H9 (cell line): Measurements from ENCODE around the gene PRTN3. TPM values are rescaled to one million over a fixed set of nuclear protein-coding genes. Genes with fewer than 3 reads are reported as not detected.
A peak's percentile ranks its signal among the peaks of the same experiment; 100 is the strongest.

Experiments used
- DNase-seq: peaks from one replicate; pipeline ENCODE4 v3.0.0-alpha.2; 2017
- H2AFZ ChIP-seq: one replicate; pipeline ENCODE4 v1.6.1; 2013; ENCODE audit warnings: mild to moderate bottlenecking, low read length, control low read depth, moderate library complexity
- H2AK5ac ChIP-seq: 2 replicates; pipeline ENCODE4 v1.6.1; 2013; ENCODE audit warnings: low read length, control low read depth, mixed read lengths; ENCODE audit not compliant: insufficient read length
- H2BK120ac ChIP-seq: one replicate; pipeline ENCODE4 v1.6.1; 2013; ENCODE audit warnings: low read depth, mild to moderate bottlenecking, low read length, control low read depth, inconsistent platforms; ENCODE audit not compliant: poor library complexity, severe bottlenecking
- H2BK12ac ChIP-seq: 2 replicates; pipeline ENCODE4 v1.6.1; 2013; ENCODE audit warnings: low read length, control low read depth, mixed read lengths, low read depth; ENCODE audit not compliant: insufficient read length
- H2BK15ac ChIP-seq: 2 replicates; pipeline ENCODE4 v1.6.1; 2013; ENCODE audit warnings: low read depth, low read length, control low read depth
- H2BK20ac ChIP-seq: one replicate; pipeline ENCODE4 v1.6.1; 2013; ENCODE audit warnings: low read depth, mild to moderate bottlenecking, low read length, control low read depth, inconsistent platforms; ENCODE audit not compliant: poor library complexity, severe bottlenecking
- H2BK5ac ChIP-seq: 2 replicates; pipeline ENCODE4 v1.6.1; 2013; ENCODE audit warnings: low read length, control low read depth, mixed read lengths; ENCODE audit not compliant: insufficient read length
- H3K14ac ChIP-seq: 2 replicates; pipeline ENCODE4 v1.6.1; 2013; ENCODE audit warnings: low read length, control low read depth; ENCODE audit not compliant: insufficient read depth
- H3K18ac ChIP-seq: 2 replicates; pipeline ENCODE4 v1.6.1; 2013; ENCODE audit warnings: low read depth, mild to moderate bottlenecking, mixed read lengths, low read length, control low read depth; ENCODE audit not compliant: insufficient read length
- H3K23ac ChIP-seq: 2 replicates; pipeline ENCODE4 v1.6.1; 2013; ENCODE audit warnings: low read length, control low read depth, mixed read lengths, low read depth; ENCODE audit not compliant: insufficient read length
- H3K23me2 ChIP-seq: 2 replicates; pipeline ENCODE4 v1.6.1; 2013; ENCODE audit warnings: low read depth, mild to moderate bottlenecking, mixed read lengths, low read length, control low read depth; ENCODE audit not compliant: insufficient read length, poor library complexity, severe bottlenecking
- H3K27ac ChIP-seq: 2 replicates; pipeline ENCODE4 v1.5.1; 2013; ENCODE audit warnings: low read length, control low read depth, mixed read lengths, low read depth; ENCODE audit not compliant: insufficient read length
- H3K27me3 ChIP-seq: 2 replicates; pipeline ENCODE4 v1.6.1; 2013; ENCODE audit warnings: low read length, control low read depth, inconsistent platforms; ENCODE audit not compliant: insufficient read depth
- H3K4ac ChIP-seq: 2 replicates; pipeline ENCODE4 v1.6.1; 2013; ENCODE audit warnings: low read depth, mild to moderate bottlenecking, control low read depth, inconsistent platforms, low read length, moderate library complexity
- H3K4me1 ChIP-seq: 2 replicates; pipeline ENCODE4 v1.6.1; 2013; ENCODE audit warnings: low read length, control low read depth, inconsistent platforms; ENCODE audit not compliant: insufficient read depth
- H3K4me2 ChIP-seq: 2 replicates; pipeline ENCODE4 v1.6.1; 2013; ENCODE audit warnings: low read length, control low read depth, mixed read lengths; ENCODE audit not compliant: insufficient read length, insufficient read depth
- H3K56ac ChIP-seq: 2 replicates; pipeline ENCODE4 v1.6.1; 2013; ENCODE audit warnings: low read depth, mild to moderate bottlenecking, mixed read lengths, low read length, control low read depth; ENCODE audit not compliant: insufficient read length
- H3K79me1 ChIP-seq: 2 replicates; pipeline ENCODE4 v1.6.1; 2013; ENCODE audit warnings: low read depth, mild to moderate bottlenecking, moderate library complexity, low read length, control low read depth, inconsistent platforms; ENCODE audit not compliant: insufficient read depth, poor library complexity, severe bottlenecking
- H3K79me2 ChIP-seq: 2 replicates; pipeline ENCODE4 v1.6.1; 2013; ENCODE audit warnings: low read length, control low read depth, inconsistent platforms; ENCODE audit not compliant: insufficient read depth
- H3K9ac ChIP-seq: 2 replicates; pipeline ENCODE4 v1.6.1; 2013; ENCODE audit warnings: low read length, control low read depth, mixed read lengths; ENCODE audit not compliant: insufficient read length; ENCODE audit errors: extremely low read depth
- H3K9me3 ChIP-seq: one replicate; pipeline ENCODE4 v1.6.1; 2013; ENCODE audit warnings: low read depth, low read length, inconsistent platforms; ENCODE audit not compliant: control insufficient read depth
- H3T11ph ChIP-seq: one replicate; pipeline ENCODE4 v1.6.1; 2013; ENCODE audit warnings: mild to moderate bottlenecking, low read length, control low read depth, inconsistent platforms
- H4K20me1 ChIP-seq: one replicate; pipeline ENCODE4 v1.6.1; 2013; ENCODE audit not compliant: control insufficient read depth, insufficient read length, insufficient read depth
- H4K5ac ChIP-seq: 2 replicates; pipeline ENCODE4 v1.6.1; 2013; ENCODE audit warnings: low read depth, mild to moderate bottlenecking, mixed read lengths, low read length, control low read depth; ENCODE audit not compliant: insufficient read length
- H4K8ac ChIP-seq: replicated peaks from 2 replicates; pipeline ENCODE4 v1.6.1; 2013; ENCODE audit warnings: low read length, control low read depth, mixed read lengths, low read depth; ENCODE audit not compliant: insufficient read length
- H4K91ac ChIP-seq: 2 replicates; pipeline ENCODE4 v1.6.1; 2013; ENCODE audit warnings: low read depth, mild to moderate bottlenecking, moderate library complexity, mixed read lengths, low read length, control low read depth; ENCODE audit not compliant: insufficient read length
- H3K27ac Mint-ChIP-seq, 3 experiments: 2 replicates in 2 of 3; 3 replicates in 1 of 3; pipeline ENCODE4 v1.8.0; 2020 to 2021; ENCODE audit warnings: mixed read lengths in 3 of 3, mild to moderate bottlenecking in 1 of 3, moderate library complexity in 1 of 3
- H3K27me3 Mint-ChIP-seq: 2 replicates; pipeline ENCODE4 v1.8.0; 2021; ENCODE audit warnings: low read depth, mild to moderate bottlenecking, moderate library complexity, mixed read lengths
- H3K36me3 Mint-ChIP-seq, 3 experiments: 2 replicates in 2 of 3; 3 replicates in 1 of 3; pipeline ENCODE4 v1.8.0; 2020 to 2021; ENCODE audit warnings: low read depth in 3 of 3, mixed read lengths in 3 of 3; ENCODE audit not compliant: insufficient read depth in 1 of 3
- H3K4me1 Mint-ChIP-seq, 2 experiments: 2 replicates each; pipeline ENCODE4 v1.8.0; 2020; ENCODE audit warnings: mixed read lengths in 2 of 2
- H3K4me3 Mint-ChIP-seq, 2 experiments: 2 replicates in 1 of 2; 3 replicates in 1 of 2; pipeline ENCODE4 v1.8.0; 2020 to 2021; ENCODE audit warnings: mild to moderate bottlenecking in 2 of 2, mixed read lengths in 2 of 2, moderate library complexity in 1 of 2
- H3K9me3 Mint-ChIP-seq, 2 experiments: 2 replicates in 1 of 2; 3 replicates in 1 of 2; pipeline ENCODE4 v1.8.0; 2020; ENCODE audit warnings: mild to moderate bottlenecking in 2 of 2, mixed read lengths in 2 of 2, moderate library complexity in 1 of 2
- WGBS: extraction: QIAGEN DNeasy Blood & Tissue Kit; methylation state at CpG from one replicate; pipeline ENCODE4 v1.1.7; 2013; ENCODE audit warnings: missing lambda C conversion rate, low lambda C conversion rate, mixed read lengths; ENCODE audit not compliant: insufficient read length; ENCODE audit errors: extremely low coverage; 5-methylcytosine and 5-hydroxymethylcytosine counted together
- total RNA-seq: library from RNA; stranded (reverse); gene quantifications from 2 replicates; pipeline ENCODE4 v1.2.1, GENCODE V29; 2021
- TF ChIP-seq, protein P1 (sequence below): fragments of 200-600 bp; sonication (generic); conservative IDR thresholded peaks from 3 replicates; pipeline ENCODE4 v1.8.0; 2021; ENCODE audit warnings: antibody characterized with exemption, mild to moderate bottlenecking

The PRTN3 gene
- total RNA-seq, 1 experiment from 2014 or later, result 0.31 TPM

DNA sequence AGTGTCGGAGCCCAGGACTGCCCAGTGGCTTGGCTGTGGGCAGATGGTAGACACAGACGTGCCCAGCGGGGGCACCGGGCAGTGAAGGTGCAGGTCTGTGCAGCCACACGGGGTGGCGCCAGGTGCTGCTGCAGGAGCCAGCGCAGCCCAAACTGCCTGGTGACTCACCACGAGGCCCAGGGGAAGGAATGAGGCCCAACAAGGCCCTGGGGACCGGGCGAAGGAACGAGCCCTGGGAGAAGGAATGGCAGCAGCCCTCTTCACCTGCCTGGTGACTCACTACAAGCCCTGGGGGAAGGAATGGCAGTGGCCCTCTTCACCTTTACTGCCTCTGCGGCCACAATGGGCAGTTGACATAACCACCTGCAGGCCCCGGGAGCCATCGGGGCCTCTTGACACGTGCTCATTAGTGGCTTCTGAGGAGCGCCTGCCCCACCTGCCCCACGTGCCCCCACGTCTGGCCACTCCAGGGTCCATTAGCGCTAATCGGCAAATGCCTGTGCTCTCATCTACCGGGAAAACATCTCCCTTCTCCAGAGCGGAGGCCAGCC is 42.9 kb downstream of the PRTN3 start:
- H3K27ac Mint-ChIP-seq, result no peak overlapping the region
- Histone ChIP-seq H3K9ac (no peak overlapping the region), H2AFZ (no peak overlapping the region), H4K5ac (no peak overlapping the region), H3K79me1 (no peaks in the 10 kb centered on the region), H3K27me3 (no peaks in the 10 kb centered on the region), H2BK12ac (no peak overlapping the region), H3K23ac (no peak overlapping the region), H3K9me3 (no peaks in the 10 kb centered on the region), H3K4me2 (no peak overlapping the region), H3K56ac (no peak overlapping the region), H3K4me1 (no peaks in the 10 kb centered on the region), H4K20me1 (no peaks in the 10 kb centered on the region), H3K4ac (no peak overlapping the region), H3K14ac (no peak overlapping the region), H3K79me2 (no peaks in the 10 kb centered on the region), H4K91ac (no peak overlapping the region), H2BK15ac (no peak overlapping the region), H2AK5ac (no peak overlapping the region), H4K8ac (no peak overlapping the region), H3K23me2 (peaks cover 3% of the 10 kb centered on the region), H3K18ac (no peak overlapping the region), H3K27ac (no peak overlapping the region), H3T11ph (no peak overlapping the region), H2BK120ac (no peak overlapping the region), H2BK5ac (no peak overlapping the region), H2BK20ac (no peak overlapping the region)
- TF ChIP-seq, protein P1, sequence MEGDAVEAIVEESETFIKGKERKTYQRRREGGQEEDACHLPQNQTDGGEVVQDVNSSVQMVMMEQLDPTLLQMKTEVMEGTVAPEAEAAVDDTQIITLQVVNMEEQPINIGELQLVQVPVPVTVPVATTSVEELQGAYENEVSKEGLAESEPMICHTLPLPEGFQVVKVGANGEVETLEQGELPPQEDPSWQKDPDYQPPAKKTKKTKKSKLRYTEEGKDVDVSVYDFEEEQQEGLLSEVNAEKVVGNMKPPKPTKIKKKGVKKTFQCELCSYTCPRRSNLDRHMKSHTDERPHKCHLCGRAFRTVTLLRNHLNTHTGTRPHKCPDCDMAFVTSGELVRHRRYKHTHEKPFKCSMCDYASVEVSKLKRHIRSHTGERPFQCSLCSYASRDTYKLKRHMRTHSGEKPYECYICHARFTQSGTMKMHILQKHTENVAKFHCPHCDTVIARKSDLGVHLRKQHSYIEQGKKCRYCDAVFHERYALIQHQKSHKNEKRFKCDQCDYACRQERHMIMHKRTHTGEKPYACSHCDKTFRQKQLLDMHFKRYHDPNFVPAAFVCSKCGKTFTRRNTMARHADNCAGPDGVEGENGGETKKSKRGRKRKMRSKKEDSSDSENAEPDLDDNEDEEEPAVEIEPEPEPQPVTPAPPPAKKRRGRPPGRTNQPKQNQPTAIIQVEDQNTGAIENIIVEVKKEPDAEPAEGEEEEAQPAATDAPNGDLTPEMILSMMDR, result no peak; the same call in 2 of the 3 replicates
- H3K9me3 Mint-ChIP-seq, result no peaks in the 10 kb centered on the region
- peaks cover 23 to 57% (median 45%) of the 10 kb centered on the region in 3 experiments for H3K36me3 Mint-ChIP-seq
- no peaks in the 10 kb centered on the region for H3K27me3 Mint-ChIP-seq
- WGBS, result no CpG with 5 or more reads among the region's 22 CpGs
- peak; percentile 66 for DNase-seq
- no peaks in the 10 kb centered on the region for H3K4me1 Mint-ChIP-seq
- H3K4me3 Mint-ChIP-seq, result no peak overlapping the region; a peak in 1 of 5 replicates
